ENCODE results near the gene RGSL1. TPM values are rescaled to one million over a fixed set of nuclear protein-coding genes. Genes with fewer than 3 reads are reported as not detected.

The RGSL1 gene
- polyA plus RNA-seq, 1 donor from 2014 or later = not detected

DNA sequence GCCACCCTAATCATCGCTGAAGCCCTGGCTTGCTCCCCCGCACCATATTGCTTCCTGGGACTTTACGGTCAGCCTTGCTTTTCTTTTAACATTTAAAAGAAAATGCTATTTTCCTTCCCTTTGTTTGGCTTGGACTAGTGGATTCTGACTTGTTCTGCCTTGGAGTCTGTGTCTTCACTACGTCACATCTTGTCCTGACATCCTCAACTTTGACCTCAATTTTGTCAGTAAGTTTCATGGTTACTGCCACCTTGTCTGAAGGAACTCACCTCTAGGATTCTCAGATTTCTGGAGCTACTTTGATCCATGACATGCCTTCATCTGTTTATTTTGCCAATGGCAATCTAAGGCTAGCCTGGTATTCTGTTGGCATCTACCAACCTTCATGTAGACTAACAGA lies 134.8 kb downstream of the RGSL1 start:
- Histone ChIP-seq H3F3A (ENCODE audit: insufficient read depth, low read length, poor library complexity, severe bottlenecking) (no peaks in the 10 kb centered on the region), H3K4me2 (ENCODE audit: low read length) (no peak overlapping the region), H3K27ac (ENCODE audit: low read length) (no peak overlapping the region), H2AFZ (ENCODE audit: low read depth, low read length) (no peak overlapping the region), H3K79me2 (replicated peaks; ENCODE audit: insufficient read depth, low read length) (no peaks in the 10 kb centered on the region), H3K27me3 (ENCODE audit: insufficient read depth, low read depth, low read length) (no peaks in the 10 kb centered on the region), H3K9ac (ENCODE audit: low read length) (no peak overlapping the region), H3K4me3 (ENCODE audit: low read length) (no peak overlapping the region), H3K9me2 (ENCODE audit: insufficient read depth, low read length) (no peaks in the 10 kb centered on the region), H4K20me1 (ENCODE audit: insufficient read depth) (no peaks in the 10 kb centered on the region), H3K36me3 (ENCODE audit: insufficient read depth, low read length) (no peaks in the 10 kb centered on the region), H3K9me3 (ENCODE audit: low read length) (peaks cover 5% of the 10 kb centered on the region)
- TF ChIP-seq TAF1 (IDR thresholded peaks at IDR 0.05; ENCODE audit: low read depth) (no peak), EZH2 (IDR thresholded peaks at IDR 0.05; ENCODE audit: borderline replicate concordance, insufficient read depth, low read length, poor library complexity, severe bottlenecking) (no peak), EP300 (conservative IDR thresholded peaks at IDR 0.05; ENCODE audit: poor library complexity, severe bottlenecking) (no peak), SMC3 (conservative IDR thresholded peaks at IDR 0.05; ENCODE audit: poor library complexity) (no peak), MXI1 (conservative IDR thresholded peaks at IDR 0.05; ENCODE audit: poor library complexity, severe bottlenecking) (no peak), POLR2AphosphoS5 (IDR thresholded peaks at IDR 0.05) (no peak), RAD21 (conservative IDR thresholded peaks at IDR 0.05) (no peak)
- TF ChIP-seq, protein P1, sequence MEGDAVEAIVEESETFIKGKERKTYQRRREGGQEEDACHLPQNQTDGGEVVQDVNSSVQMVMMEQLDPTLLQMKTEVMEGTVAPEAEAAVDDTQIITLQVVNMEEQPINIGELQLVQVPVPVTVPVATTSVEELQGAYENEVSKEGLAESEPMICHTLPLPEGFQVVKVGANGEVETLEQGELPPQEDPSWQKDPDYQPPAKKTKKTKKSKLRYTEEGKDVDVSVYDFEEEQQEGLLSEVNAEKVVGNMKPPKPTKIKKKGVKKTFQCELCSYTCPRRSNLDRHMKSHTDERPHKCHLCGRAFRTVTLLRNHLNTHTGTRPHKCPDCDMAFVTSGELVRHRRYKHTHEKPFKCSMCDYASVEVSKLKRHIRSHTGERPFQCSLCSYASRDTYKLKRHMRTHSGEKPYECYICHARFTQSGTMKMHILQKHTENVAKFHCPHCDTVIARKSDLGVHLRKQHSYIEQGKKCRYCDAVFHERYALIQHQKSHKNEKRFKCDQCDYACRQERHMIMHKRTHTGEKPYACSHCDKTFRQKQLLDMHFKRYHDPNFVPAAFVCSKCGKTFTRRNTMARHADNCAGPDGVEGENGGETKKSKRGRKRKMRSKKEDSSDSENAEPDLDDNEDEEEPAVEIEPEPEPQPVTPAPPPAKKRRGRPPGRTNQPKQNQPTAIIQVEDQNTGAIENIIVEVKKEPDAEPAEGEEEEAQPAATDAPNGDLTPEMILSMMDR (IDR thresholded peaks at IDR 0.05; ENCODE audit: poor library complexity, severe bottlenecking) = no peak
- TF ChIP-seq, protein P2, sequence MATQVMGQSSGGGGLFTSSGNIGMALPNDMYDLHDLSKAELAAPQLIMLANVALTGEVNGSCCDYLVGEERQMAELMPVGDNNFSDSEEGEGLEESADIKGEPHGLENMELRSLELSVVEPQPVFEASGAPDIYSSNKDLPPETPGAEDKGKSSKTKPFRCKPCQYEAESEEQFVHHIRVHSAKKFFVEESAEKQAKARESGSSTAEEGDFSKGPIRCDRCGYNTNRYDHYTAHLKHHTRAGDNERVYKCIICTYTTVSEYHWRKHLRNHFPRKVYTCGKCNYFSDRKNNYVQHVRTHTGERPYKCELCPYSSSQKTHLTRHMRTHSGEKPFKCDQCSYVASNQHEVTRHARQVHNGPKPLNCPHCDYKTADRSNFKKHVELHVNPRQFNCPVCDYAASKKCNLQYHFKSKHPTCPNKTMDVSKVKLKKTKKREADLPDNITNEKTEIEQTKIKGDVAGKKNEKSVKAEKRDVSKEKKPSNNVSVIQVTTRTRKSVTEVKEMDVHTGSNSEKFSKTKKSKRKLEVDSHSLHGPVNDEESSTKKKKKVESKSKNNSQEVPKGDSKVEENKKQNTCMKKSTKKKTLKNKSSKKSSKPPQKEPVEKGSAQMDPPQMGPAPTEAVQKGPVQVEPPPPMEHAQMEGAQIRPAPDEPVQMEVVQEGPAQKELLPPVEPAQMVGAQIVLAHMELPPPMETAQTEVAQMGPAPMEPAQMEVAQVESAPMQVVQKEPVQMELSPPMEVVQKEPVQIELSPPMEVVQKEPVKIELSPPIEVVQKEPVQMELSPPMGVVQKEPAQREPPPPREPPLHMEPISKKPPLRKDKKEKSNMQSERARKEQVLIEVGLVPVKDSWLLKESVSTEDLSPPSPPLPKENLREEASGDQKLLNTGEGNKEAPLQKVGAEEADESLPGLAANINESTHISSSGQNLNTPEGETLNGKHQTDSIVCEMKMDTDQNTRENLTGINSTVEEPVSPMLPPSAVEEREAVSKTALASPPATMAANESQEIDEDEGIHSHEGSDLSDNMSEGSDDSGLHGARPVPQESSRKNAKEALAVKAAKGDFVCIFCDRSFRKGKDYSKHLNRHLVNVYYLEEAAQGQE (IDR thresholded peaks at IDR 0.05; ENCODE audit: borderline replicate concordance) = no peak

DNA sequence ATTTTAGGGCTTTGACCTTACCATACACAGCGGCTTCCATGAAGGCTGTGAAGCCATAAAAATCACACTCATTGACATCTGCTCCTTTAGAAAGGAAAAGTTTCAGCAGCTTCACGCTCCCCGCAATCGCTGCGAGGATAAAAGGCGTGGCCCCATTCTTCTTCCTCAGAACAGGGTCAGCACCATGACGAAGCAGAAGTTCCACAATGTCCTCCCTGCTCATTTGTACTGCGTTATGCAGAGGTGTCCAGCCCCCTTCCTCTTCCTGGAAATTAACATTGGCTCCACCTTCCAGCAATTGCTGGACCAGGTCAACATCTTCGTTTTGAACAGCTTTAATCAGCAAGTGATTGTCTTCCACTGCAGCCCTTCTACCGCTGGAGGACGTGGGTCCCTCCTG lies 136.4 kb downstream of the RGSL1 start:
- Histone ChIP-seq H3F3A (ENCODE audit: insufficient read depth, low read length, poor library complexity, severe bottlenecking) (no peaks in the 10 kb centered on the region), H3K27me3 (ENCODE audit: insufficient read depth, low read depth, low read length) (no peaks in the 10 kb centered on the region), H3K9me3 (ENCODE audit: low read length) (peaks cover 5% of the 10 kb centered on the region), H3K4me2 (ENCODE audit: low read length) (no peak overlapping the region), H2AFZ (ENCODE audit: low read depth, low read length) (no peak overlapping the region), H3K36me3 (ENCODE audit: insufficient read depth, low read length) (no peaks in the 10 kb centered on the region), H3K4me3 (ENCODE audit: low read length) (no peak overlapping the region), H3K9ac (ENCODE audit: low read length) (no peak overlapping the region), H3K9me2 (ENCODE audit: insufficient read depth, low read length) (no peaks in the 10 kb centered on the region), H3K27ac (ENCODE audit: low read length) (no peak overlapping the region), H3K79me2 (replicated peaks; ENCODE audit: insufficient read depth, low read length) (no peaks in the 10 kb centered on the region), H4K20me1 (ENCODE audit: insufficient read depth) (no peaks in the 10 kb centered on the region)
- TF ChIP-seq MXI1 (conservative IDR thresholded peaks at IDR 0.05; ENCODE audit: poor library complexity, severe bottlenecking) = no peak
- no peak for TF ChIP-seq TAF1 (IDR thresholded peaks at IDR 0.05; ENCODE audit: low read depth)
- no peak for TF ChIP-seq EP300 (conservative IDR thresholded peaks at IDR 0.05; ENCODE audit: poor library complexity, severe bottlenecking)
- no peak for TF ChIP-seq POLR2AphosphoS5 (IDR thresholded peaks at IDR 0.05)
- TF ChIP-seq RAD21 (conservative IDR thresholded peaks at IDR 0.05) = no peak
- TF ChIP-seq SMC3 (conservative IDR thresholded peaks at IDR 0.05; ENCODE audit: poor library complexity) = no peak
- TF ChIP-seq EZH2 (IDR thresholded peaks at IDR 0.05; ENCODE audit: borderline replicate concordance, insufficient read depth, low read length, poor library complexity, severe bottlenecking) = no peak
- TF ChIP-seq, protein P1 (IDR thresholded peaks at IDR 0.05; ENCODE audit: poor library complexity, severe bottlenecking) = no peak
- TF ChIP-seq, protein P2 (IDR thresholded peaks at IDR 0.05; ENCODE audit: borderline replicate concordance) = no peak

All from neural cell (in vitro differentiated cells).